Uterus (tissue), 4 donors: ENCODE results near the gene CCDC93. TPM values are rescaled to one million over a fixed set of nuclear protein-coding genes. Genes with fewer than 3 reads are reported as not detected.

Experiments
- DNase-seq, 2 donors: peaks; one replicate each; pipeline ENCODE4 v3.0.0-alpha.2; 2019 to 2020
- H3K27ac ChIP-seq, 2 donors: fragments of 200-600 bp; sonication (generic); 1 replicate in 1 of 2; 2 replicates in 1 of 2; pipeline ENCODE4 v1.5.1; 2016 to 2018
- H3K27me3 ChIP-seq, 2 donors: fragments of 200-600 bp; sonication (generic); one replicate each; pipeline ENCODE4 v1.5.1; 2018 to 2019; ENCODE audit warnings: control low read depth in 1 of 2
- H3K36me3 ChIP-seq, 2 donors: fragments of 200-600 bp; sonication (generic); one replicate each; pipeline ENCODE4 v1.5.1; 2019; ENCODE audit warnings: control low read depth in 1 of 2
- H3K4me1 ChIP-seq, 2 donors: fragments of 200-600 bp; sonication (generic); one replicate each; pipeline ENCODE4 v1.5.1; 2018 to 2019; ENCODE audit warnings: control low read depth in 1 of 2
- H3K4me3 ChIP-seq, 2 donors: fragments of 200-600 bp; sonication (generic); 1 replicate in 1 of 2; 2 replicates in 1 of 2; pipeline ENCODE4 v1.5.1; 2018 to 2019; ENCODE audit warnings: mild to moderate bottlenecking in 1 of 2
- H3K9me3 ChIP-seq, 2 donors: fragments of 200-600 bp; sonication (generic); one replicate each; pipeline ENCODE4 v1.5.1; 2019; ENCODE audit warnings: control low read depth in 1 of 2
- CTCF ChIP-seq, 4 experiments: fragments of 200-600 bp in 2 of 4; fragments of 450-650 bp in 2 of 4; sonication (generic) in 2 of 4; IDR thresholded peaks; one replicate each; pipeline ENCODE4 v1.5.1; 2016 to 2019; ENCODE audit warnings: antibody characterized with exemption in 4 of 4, mild to moderate bottlenecking in 2 of 4, moderate library complexity in 1 of 4
- POLR2A ChIP-seq, 2 donors: fragments of 450-650 bp; IDR thresholded peaks; one replicate each; pipeline ENCODE4 v1.6.1; 2016; ENCODE audit warnings: antibody characterized with exemption in 2 of 2, mild to moderate bottlenecking in 1 of 2, moderate library complexity in 1 of 2
- intact Hi-C: fragments of 100-400 bp; cut with DNase I; formaldehyde crosslinking; loops from one replicate; pipeline ENCODE4 v1.15.1; 2023; ENCODE audit warnings: low total_unique reads
- total RNA-seq, 4 donors: library from RNA; depleted of rRNA in 3 of 4; stranded (reverse); fragments of >200 nt in 3 of 4; gene quantifications; one replicate each; pipeline versions ENCODE4 v1.1.0 to v1.2.4, GENCODE V29; 2014 to 2023
- donor health status: DM: yes; HTN: yes; CAD: no.

Gene CCDC93
- total RNA-seq, 4 donors from 2014 or later = 6.5 to 45.5 (median 32.7) TPM

DNA sequence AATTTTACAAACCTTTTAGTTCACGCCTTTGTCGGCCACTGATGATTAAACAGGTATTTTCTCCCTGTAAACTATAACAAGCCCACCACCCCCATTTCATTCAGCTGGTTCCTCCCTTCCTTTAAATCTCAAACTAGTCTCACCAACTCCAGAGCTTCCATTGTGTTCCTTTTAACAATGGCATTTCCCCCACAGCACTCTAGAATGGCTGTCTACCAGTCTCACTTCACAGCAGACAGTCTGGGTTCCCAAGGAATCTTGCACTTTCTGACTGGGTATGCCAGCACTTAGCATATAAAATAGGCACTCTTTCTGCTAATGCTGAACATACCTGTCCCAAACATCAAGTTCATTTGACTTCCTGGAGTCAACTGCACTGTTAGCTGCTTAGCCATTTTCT is 75.3 kb downstream of the CCDC93 start:
- Histone ChIP-seq H3K36me3 (no peaks in the 10 kb centered on the region), H3K9me3 (no peaks in the 10 kb centered on the region), H3K4me3 (no peak overlapping the region), H3K27ac (no peak overlapping the region), H3K27me3 (no peaks in the 10 kb centered on the region), H3K4me1 (no peaks in the 10 kb centered on the region)
- intact Hi-C loops = no loop called here
- no peak for DNase-seq
- no peak for TF ChIP-seq CTCF (IDR thresholded peaks at IDR 0.05)
- no peak for TF ChIP-seq POLR2A (IDR thresholded peaks at IDR 0.05)

DNA sequence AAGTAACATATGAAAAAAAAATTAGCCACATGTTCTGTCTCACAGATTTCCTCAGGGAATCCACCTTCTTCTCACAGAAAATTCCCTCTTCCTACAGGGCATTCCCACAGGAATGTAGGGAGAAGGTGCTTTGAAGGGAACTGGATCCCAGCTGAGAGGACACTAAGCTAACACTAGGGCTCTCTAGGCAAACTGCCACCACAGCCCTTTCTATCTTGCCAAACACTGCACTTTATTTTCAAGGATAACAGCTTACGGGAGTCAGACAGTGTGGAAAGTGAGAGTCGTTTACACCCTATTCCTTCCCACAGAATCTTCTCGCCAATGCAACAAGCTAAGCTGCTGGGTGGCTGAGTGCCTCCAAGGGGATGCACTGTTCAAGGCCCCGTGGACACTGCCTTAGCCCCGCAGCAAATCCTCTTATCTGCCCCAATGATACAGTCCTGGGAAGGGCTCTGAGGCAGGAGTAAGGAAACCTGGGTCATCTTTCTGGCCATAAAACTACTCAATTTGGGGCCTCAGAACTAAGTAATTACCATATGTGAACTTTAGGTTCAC is 76.9 kb downstream of the CCDC93 start:
- Histone ChIP-seq H3K27ac (no peak overlapping the region), H3K36me3 (no peaks in the 10 kb centered on the region), H3K27me3 (no peaks in the 10 kb centered on the region), H3K4me1 (no peaks in the 10 kb centered on the region), H3K9me3 (no peaks in the 10 kb centered on the region), H3K4me3 (no peak overlapping the region)
- TF ChIP-seq POLR2A (IDR thresholded peaks at IDR 0.05) (no peak), CTCF (IDR thresholded peaks at IDR 0.05) (no peak)
- DNase-seq = no peak
- intact Hi-C loops = no loop called here

DNA sequence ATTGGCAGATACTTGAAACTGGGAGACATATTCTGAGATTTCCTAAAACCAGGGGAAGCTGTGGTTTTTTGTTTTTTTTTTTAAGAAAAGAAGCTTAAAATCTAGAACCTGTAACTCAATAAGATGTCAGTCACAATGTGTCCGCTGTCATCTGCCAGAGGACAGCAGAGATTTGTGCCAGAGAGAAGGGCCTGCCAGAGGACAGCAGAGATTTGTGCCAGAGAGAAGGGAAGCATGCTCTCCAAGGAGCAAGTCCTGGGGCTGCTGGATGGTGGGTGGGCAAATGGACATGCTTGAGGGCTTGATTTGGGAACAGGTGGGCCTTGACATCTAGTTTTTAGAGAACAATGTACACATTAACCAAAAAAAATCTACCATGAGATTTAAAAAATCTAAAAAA is 77.9 kb downstream of the CCDC93 start:
- DNase-seq = no peak
- Histone ChIP-seq H3K27me3 (no peaks in the 10 kb centered on the region), H3K4me1 (no peaks in the 10 kb centered on the region), H3K9me3 (no peaks in the 10 kb centered on the region), H3K4me3 (no peak overlapping the region), H3K27ac (no peak overlapping the region), H3K36me3 (no peaks in the 10 kb centered on the region)
- intact Hi-C loops = no loop called here
- TF ChIP-seq POLR2A (IDR thresholded peaks at IDR 0.05) (no peak), CTCF (IDR thresholded peaks at IDR 0.05) (no peak)

- no peaks in the 10 kb centered on the region for H3K9me3 ChIP-seq
- no peak overlapping the region for H3K4me3 ChIP-seq
- DNase-seq = no peak
- H3K4me1 ChIP-seq = no peaks in the 10 kb centered on the region
- H3K27me3 ChIP-seq = no peaks in the 10 kb centered on the region
- no peaks in the 10 kb centered on the region for H3K36me3 ChIP-seq
- intact Hi-C loops = no loop called here
- TF ChIP-seq CTCF (IDR thresholded peaks at IDR 0.05) (no peak), POLR2A (IDR thresholded peaks at IDR 0.05) (no peak)
- H3K27ac ChIP-seq = no peak overlapping the region
Observed at GRCh38 chr2:117935456-117935855, 78.4 kb downstream of the CCDC93 start.

GRCh38 chr2:117933884-117934354 is 80.0 kb downstream of the CCDC93 start:
- no peaks in the 10 kb centered on the region for H3K36me3 ChIP-seq
- H3K9me3 ChIP-seq = no peaks in the 10 kb centered on the region
- H3K4me1 ChIP-seq = no peaks in the 10 kb centered on the region
- H3K27me3 ChIP-seq = no peaks in the 10 kb centered on the region
- no peak overlapping the region for H3K27ac ChIP-seq
- TF ChIP-seq POLR2A (IDR thresholded peaks at IDR 0.05) (no peak), CTCF (IDR thresholded peaks at IDR 0.05) (no peak)
- intact Hi-C loops = no loop called here
- no peak for DNase-seq
- no peak overlapping the region for H3K4me3 ChIP-seq
